MV-4-11 (cell line): Measurements from ENCODE around the gene NPHP4.

Experiments used
- DNase-seq: peaks from one replicate; lab custom pipeline; 2025; lab: John Stamatoyannopoulos, UW

NPHP4 gene

DNA sequence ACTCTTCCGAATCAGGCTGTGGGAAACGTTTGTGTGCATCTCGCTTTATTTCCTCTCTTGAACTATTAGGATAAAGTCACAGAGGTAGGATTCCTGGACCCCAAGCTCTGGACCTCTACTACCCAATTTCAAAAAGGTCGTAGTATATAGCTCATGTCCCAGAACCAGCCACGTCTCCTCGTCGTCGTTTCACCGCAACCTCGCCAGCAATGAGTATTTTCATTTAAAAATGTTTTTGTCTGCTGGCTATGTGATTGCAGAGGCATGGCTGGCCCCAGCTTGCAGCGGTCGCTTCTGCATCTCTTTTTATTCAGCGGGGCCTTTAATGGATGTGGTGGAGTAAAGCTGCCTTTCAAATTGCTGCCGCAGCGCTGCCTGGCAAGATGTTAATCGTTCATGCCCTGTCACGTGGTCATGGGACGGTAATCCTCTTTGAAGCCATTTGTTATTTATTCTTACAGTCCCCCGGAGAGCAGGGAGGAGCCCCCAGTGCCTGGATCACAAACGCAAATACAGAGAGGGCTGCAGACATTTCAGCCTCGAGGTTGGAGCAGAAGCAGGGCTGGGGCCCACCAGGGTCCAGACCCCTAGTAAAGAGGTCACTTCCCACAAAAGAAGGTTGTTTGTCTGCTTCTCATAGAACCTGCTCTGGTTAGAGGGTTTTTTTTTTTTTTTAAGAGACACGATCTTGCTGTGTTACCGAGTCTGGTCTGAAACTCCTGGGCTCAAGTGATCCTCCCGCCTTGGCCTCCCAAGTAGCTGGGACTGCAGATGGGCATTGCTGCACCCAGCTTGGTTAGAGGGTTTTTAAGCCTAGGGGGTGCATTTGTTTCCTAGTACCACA lies 11.6 kb upstream of the NPHP4 start:
- no peak for DNase-seq

DNA sequence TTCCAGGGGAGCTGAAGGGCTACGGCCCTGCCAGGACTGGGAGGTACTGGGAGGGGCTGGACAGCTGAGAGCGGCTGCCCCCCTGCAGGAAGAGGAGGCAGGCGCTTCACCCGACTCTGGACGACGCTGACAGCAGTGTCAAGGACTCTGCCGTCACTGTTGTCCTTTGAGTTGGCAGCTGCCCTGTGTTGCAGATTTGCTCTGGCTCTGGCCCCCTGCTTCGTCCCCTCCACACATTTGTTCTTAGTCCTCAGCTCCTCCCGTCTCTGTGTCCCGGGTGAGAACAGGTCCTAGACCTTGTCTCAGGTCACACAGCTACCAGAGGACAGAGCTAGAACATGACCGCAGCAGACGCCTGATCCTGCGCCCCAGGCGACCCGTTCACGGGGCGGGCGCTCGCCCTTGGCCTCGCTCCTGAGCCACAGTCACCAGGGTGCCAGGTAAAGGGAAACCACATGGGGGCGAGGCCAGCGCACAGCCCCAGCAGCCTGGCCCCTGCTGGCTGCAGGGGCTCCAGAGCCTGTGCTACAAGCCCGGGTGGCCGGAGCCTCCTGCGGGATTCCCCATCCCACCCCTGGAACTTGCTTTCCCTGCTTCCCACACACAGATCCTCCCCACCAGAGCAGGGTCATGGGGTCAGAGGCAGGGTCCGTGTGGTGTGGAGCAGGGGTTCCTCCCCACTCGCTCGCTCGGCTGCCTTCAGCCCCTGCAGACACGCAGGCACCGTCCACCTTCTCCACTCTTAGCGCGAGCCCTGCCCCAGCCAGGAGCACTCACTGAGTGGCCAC lies 10.7 kb upstream of the NPHP4 start:
- no peak for DNase-seq

DNA sequence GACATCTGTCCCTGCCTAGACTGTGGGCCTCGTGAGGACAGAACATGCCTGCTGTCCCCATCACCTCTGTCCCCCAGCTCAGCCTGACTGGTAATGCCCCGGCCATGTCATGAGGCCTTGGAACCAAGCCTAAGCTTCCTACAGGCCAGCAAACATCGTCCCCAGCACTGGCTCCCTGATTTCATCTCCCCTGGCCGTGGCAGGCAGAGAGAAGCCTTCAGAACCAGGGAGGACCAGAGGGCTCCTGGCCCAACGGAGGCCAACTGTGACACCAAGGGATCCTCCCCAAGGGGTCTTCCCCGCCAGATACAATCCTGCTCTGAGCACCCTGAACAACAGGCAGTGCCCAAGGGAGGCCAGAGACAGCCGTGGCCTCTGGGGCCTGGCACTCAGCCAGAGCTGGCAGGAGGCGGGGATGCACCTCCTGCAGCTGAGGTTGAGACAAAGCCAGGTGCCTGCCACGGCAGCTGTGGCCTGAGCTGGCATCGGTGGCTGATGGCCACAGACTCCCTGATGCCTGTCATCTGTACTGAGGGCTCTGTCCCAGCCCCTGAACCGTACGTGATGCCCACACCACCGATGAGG lies 9.9 kb upstream of the NPHP4 start:
- no peak for DNase-seq

DNA sequence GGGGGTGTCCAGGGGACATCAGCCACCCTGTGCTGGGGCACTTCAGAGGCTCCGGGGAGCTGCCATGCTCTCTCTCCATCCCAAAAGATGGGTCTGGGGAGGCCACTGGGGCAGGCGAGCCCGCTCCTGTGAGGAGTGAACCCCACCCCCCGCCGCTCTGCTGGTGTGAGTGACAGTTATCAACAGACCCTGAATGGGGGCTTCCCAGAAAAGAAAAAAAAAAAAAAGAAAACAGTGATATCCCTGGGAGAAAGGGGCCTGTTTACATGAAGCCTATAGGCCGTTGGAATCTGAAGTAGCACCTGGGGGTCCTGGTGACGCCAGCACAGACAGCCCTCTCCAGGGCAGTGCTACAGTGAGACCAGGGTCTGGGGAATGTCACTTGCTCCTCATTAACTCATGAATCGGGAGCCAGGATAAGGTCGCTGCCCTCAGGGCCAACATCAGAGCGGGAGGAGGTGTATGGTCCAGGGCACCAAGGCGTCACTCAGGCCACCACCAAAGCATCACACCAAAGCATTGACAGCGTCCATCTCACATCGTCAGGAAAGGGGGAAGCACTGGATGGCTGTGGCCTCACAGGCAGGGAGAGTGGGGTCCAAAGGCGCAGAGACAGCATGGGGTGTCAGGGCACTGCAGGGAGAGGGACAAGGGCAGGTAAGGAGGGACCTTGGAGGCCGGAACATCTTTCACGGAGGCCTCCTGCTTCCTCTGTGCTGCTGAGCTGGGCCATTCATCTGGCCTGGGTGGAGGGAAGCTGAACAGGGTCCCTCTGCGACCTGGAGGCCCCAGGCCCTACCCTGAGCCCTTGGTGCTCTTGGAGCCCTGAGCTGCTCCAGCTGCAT lies 8.4 kb upstream of the NPHP4 start:
- DNase-seq: no peak

DNA sequence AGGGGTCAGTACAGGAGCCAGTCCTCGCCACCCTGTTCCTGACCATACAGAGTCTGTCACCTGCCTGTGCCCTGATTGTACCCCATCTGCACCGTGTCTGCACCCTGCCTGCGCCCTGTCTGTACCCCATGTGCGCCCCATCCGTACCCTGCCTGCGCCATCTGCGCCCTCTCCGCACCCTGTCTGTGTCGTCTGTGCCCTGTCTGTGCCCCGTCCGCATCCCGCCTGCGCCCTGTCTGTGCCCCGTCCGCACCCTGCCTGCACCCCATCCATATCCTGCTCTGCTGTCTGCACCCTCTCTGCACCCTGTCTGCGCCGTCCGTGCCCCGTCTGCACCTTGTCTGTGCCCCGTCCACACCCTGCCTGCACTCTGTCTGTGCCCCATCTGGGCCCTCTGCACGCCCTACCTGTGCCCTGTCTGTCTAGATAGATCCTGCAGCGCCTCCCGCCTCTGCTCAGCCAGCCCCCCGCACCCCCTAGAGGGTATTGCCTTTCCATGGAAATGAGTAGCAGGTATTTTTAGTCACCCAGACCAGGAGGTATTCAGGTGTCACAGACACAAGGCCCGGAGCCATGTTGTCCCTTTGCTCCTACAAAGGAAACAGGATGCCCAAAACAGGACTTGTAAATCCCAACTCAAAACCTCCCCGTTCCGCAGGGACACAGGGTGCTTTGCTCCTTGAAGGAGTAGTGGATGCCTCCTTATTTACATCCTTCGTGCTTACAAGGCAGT lies 7.7 kb upstream of the NPHP4 start:
- DNase-seq: no peak

DNA sequence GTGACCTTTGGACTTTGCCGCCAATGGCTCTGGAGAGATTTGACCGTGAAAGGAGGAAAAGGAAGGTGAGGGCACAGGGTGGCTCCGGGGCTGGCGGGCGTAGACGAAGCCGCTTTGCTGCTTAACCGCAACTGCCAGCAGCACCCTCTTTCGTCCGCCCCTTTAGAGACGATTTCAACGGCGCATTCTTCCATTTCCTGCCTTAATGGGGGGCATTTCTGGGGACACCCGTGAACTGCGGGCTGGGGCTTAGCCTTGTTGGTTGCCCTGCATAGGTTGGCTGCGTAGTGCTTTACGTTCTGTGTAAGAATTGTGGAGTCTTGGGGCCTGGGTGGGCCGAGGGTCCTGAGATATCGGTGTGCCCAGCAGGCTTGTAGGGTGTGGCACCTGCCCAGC lies 6.7 kb upstream of the NPHP4 start:
- no peak for DNase-seq

DNA sequence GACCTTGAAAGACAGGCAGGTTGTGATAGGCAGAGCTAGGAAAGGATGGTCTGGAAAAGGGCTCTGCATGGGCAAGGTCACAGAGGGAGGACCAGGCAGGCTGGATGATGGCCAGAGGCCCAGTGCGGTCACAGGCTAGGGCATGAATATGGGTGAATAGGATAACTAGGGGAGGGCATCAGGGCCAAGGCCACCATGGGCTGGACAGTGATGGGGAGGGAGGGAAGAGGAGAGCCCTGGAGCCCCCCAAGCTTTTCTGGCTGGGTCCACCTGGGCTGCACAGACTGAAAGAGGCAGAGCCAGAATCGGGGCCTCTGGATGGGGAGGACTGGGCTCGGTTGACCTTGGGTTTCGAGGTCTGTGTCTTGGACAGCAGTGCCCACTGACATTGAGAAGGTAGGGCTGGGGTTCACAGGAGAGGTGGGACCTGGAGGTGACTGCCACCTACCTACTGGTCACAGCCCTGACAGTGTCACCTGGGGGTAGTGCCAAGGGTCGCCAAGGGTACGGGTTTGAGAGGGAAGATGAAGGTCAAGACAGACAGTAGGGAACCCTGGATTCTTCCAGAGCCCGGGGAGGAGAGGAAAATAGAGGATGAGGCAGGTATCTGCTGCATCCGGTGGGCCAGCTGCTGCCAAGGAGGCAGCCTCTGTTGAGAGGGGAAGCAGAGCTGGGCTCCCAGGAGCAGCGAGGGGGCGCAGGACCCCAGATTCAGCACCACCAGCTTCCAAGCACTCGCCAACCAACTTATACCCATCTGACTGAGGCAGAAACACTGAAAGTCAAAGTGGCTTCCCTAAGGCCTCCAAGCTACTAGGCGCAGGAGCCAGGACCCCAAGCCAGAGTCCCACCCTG lies 6.1 kb upstream of the NPHP4 start:
- DNase-seq: no peak

DNA sequence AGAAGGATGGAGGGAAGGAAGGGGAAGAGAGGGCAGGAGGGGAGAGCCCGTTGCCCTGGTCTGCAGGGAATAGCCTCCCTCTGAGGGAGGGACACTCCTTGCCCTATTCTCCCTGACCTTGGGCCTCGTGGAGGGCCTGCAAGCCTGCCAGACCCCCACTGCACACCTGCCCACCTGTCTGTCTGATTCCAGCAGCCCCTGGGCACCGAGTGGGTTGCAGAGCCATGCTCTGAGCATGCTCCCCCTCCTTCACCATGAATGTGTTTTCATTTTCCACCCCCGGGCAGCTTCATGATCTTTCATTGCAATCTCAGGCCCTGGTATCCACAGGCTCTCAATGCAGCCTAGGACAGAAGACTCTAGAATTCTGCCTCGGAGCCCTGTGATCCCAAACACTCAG lies 5.1 kb upstream of the NPHP4 start:
- DNase-seq: no peak

DNA sequence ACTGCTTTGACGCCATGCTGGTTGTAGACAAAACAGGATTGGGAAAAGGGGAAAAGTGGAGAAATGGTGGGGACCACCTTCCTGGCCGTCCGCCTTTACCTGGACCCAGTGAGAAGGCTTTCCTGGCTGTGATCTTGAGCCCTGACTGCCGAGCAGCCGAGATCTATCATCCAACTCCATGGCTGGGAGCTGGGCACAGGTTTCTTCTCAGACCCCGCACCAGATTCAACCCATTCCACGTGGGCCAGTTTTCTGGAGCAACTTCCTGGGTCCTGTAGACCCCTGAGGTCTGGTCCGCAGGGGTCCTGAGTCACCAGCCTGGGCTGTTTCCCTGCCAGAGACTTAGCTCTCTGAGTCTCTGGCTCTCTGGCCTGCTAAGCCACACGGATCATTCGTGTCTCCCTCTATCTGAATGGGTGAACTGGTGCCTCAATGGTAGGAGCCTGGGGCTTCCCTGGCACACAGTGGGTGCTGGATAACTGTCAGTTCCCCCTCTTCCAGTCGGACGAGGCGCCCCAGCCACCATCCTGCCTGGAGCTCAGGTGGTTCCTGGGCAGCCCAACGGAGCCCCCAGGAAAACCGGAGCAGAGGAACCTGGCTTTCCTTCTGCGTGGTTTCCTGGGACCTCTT lies 4.5 kb upstream of the NPHP4 start:
- DNase-seq: no peak

DNA sequence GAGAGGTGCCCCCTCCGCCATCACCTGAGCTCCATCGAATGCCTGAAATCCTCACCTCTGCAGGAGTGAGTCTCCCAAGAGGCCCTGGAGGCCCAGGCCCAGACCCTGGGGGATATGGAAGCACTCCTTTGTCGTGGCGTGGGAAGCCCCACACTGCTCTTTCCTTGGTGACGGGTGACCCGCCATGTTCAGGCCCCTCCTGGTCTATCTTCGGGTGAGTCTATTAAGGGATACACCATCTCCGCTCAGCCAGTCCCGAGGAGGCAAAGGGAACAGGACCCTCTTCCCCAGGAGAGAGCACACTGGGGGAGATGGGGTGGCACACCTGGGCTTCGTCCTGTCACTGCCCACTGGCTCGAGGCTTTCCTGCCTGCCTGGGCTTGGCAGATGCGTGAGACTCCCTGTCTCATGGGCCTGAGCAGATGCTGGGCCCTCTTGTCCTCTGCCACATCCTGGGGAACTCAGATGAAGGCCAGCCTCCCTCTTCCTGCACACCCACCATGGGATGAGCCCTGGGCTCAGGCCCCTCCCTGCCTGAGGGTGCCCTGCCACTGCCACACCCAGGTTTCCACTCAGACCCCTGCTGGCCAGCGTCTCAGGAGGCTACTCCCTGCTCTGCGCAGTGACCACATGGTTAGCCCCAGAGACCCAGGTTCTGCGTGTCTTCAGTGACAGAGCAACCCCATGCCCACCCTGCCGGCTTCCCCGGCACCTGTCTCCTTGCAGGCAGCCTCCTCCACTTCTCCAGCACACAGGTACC lies 3.8 kb upstream of the NPHP4 start:
- no peak for DNase-seq

DNA sequence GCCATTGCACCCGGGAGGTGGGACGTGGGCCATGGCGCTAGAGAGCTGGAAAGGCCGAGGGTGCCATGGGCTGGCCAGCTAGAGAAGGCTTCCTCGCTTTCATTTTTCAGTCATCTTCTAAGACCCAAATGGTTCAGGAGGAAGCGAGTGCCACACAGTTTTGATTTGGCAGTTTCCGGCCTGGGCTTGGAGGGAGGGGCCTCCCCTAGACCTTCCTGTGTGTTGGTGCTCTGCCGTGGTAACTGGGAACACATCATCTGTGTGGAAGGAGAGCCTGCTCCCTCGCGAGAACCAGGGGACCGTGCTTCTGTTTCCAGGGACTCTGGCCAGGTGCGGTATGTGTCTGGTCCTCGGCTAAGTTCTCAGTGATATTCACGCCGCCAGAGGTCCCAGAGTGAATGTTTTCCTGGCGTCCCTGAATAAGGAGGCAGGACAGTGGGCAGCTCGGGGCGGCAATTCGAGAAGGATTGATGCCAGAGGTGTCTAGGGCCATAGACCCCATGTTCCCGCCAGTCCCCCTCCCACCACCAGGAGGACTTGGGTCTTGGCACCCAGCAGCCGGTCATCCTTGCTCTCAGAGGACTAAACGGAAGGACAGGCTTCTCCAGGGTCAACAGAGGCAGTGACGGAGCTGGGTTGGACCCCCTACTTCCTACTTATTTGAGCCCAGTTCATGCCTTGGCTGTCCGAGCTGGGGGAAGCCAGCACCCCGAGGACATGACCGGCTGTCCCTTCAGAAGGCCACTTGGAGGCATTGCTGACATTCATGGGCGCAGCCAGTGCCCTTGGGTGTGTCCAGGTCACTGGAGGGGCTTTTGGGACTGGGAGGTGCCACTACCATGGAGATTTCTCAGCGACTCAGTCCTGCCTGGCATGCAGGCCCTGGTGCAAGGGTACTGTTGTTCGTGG lies 2.7 kb upstream of the NPHP4 start:
- DNase-seq: no peak

DNA sequence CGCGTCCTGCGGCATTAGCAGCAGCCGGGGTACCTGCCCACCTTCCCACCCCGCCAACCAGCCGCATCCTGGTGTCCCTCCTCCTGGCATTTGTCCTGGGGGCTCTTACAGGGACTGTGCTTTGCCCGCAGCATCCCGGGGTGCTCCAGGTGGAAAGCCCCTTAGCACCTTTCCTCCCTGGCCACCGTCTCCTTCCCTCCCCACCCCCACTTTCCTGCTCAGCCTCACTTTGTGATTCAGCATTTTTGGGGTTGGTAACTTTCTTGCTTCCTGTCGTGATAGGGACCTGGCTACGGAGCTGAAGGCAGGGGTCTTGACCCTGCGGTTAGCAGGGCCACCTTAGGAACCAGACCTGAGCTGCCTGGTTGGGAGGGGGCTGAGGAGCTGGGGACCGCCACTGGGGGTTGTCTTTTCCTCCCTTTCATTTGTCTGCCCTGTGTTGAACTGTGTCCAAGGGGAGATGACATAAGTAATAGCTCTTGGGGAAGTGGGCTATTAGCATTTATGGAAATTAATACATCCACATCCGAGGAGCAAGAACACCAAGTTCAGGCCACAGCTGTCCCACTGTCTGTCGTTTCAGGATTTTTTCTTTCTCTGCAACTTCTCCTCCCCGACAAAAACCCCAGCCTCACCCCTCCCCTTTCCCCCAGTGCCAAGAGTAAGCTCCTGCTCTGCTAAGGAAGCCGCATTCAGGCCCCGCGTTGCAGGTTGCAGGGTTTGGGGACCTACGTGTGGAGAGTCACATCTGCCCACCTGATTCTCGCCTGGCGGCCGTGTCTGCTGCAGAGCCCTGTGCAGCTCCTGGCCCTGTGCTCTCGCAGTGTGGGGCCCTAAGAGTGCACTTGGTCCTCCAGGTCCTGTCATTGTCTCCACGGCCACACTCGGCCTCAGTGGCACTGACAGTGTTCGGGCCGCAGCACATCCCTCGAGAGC lies 1.6 kb upstream of the NPHP4 start:
- DNase-seq: no peak

DNA sequence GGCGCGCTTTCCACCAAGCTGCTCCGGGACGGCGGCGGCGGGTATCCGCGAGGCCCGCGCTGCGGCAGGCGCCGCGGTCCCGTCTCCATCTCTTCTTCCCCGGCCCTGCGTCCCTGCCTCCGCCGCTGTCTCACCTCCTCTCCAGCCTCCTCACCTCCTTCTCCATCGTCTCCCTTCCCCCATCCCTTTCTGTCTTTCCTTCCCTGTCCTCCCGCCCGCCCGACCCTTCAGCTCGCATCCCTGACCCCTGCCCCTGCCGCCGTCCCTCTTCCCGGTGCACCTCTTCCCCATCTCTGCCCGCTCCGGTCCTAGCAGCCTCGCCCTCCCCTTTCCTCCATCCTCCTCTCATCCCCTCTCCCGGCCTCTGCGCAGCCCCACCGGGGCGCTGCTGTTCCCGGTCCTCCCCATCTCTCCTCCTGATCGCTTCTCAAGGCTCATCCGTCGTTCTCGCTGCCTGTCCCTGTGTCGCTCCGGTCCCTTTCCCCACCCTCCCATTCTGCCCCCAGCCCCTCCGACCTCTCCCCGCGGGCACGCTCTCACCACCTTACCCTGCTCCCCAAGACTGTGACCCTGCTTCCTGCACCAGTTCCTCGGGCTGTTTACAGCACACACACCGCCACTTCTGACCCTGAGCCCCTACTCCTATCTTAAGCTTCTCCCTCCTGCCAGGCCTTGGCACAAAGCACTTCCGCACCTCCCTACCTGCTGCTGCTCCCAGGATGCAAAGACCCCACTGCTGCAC lies 760 bp upstream of the NPHP4 start:
- DNase-seq: no peak

DNA sequence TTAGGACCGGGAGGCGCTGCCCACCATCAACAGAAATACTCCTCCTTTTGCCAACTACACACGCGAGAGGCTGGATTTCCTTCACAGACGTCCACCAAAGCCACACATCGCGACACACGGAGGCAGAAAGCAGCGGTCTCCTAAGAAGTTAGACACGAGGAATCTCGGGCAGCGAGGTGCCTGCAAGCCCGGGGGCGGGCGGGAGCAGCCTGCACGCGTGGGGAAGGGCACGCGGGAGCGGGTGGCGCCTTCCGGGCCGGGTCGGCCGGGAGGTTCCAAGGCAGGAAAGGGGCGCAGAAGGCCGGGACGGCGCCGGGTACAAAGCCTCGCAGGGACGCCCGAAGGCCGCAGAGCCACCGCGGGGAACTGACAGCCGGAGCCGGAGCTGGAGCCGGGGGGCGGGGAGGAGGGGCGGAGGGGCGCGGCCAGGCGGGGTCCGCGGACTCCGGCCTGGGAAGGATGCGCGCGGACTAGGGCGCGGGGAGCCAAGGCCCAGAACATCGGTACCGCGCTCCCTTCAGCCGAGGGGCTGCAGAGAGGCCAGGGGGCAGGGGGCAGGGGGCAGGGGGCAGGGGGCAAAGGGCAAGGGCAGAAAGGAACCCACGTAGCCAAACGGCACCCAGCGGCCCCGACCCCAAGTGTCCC lies 722 bp downstream of the NPHP4 start:
- no peak for DNase-seq

DNA sequence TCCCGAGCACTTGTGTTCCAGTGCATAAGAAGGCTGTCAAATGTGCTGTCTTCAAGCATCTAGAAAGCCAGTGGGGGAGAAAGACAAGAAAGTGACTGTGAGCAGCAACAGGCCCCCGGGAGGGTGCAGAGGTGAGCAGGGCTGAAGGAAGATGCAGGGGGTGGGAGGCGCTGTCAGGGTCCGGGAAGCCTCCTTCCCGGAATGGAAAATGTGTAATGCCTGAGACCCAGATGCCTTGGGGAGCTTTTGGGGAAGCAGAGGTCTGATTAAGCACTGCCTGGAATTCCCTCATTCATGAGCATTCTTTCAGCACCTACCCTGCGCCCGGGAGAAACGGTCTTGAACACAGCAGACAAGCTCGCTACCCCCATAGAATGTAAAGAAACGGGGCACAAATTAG lies 1.3 kb downstream of the NPHP4 start:
- no peak for DNase-seq

DNA sequence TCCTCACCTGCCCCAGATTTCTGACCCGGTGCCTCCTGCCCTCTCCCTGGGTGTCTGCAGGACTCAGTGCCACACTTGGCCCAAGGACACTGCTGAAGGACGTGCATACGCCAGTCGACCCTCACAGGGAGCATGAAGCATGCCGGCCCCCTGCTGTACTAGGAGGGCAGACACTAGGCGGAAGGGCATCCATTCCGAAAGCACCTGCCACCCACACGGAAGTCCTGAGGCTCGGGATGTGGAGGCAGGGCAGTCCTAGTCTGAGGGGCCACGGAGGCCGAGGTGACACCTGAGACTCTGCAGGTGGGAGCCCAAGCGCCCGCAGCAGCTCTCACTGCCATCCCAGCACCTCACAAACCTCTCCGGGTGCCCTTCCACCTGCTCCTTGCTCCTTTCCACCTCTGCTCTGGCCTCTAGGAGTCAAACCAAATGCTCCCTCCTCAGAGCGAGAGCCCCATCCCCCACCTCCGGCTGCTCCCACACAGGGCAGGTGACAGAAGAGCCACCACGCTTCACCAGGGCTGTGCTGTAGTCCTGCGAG lies 2.4 kb downstream of the NPHP4 start:
- no peak for DNase-seq
